IgD-negative memory B cell (primary cell): ENCODE data around the gene DCPS. TPM values are rescaled to one million over a fixed set of nuclear protein-coding genes. Genes with fewer than 3 reads are reported as not detected.

Experiments used
- H3K27ac Mint-ChIP-seq, 3 donors: one replicate each; pipeline ENCODE4 v1.8.0; 2020 to 2022; ENCODE audit warnings: mild to moderate bottlenecking in 3 of 3, mixed read lengths in 3 of 3, moderate library complexity in 1 of 3
- H3K27me3 Mint-ChIP-seq: one replicate; pipeline ENCODE4 v1.8.0; 2021; ENCODE audit warnings: mixed read lengths
- H3K36me3 Mint-ChIP-seq: one replicate; pipeline ENCODE4 v1.8.0; 2020; ENCODE audit warnings: mild to moderate bottlenecking, mixed read lengths
- H3K4me1 Mint-ChIP-seq, 3 donors: one replicate each; pipeline ENCODE4 v1.8.0; 2020 to 2022; ENCODE audit warnings: mixed read lengths in 3 of 3, mild to moderate bottlenecking in 1 of 3
- H3K4me3 Mint-ChIP-seq, 4 donors: one replicate each; pipeline ENCODE4 v1.8.0; 2020 to 2022; ENCODE audit warnings: mild to moderate bottlenecking in 4 of 4, mixed read lengths in 4 of 4, moderate library complexity in 3 of 4
- H3K9me3 Mint-ChIP-seq, 3 donors: one replicate each; pipeline ENCODE4 v1.8.0; 2020 to 2021; ENCODE audit warnings: mixed read lengths in 3 of 3, mild to moderate bottlenecking in 1 of 3
- polyA plus RNA-seq: library from polyadenylated mRNA; unstranded; fragments of 300-500 nt; fragmentation: Illumina TruSeq; gene quantifications from one replicate; pipeline ENCODE4 v1.2.3, GENCODE V29; 2021

The DCPS gene
- polyA plus RNA-seq, 1 donor from 2014 or later: 76.9 TPM

- H3K4me3 Mint-ChIP-seq: no peak overlapping the region
- no peaks in the 10 kb centered on the region for H3K9me3 Mint-ChIP-seq
- no peaks in the 10 kb centered on the region for H3K4me1 Mint-ChIP-seq
- H3K27me3 Mint-ChIP-seq: no peaks in the 10 kb centered on the region
- H3K36me3 Mint-ChIP-seq: peaks cover 8% of the 10 kb centered on the region
- H3K27ac Mint-ChIP-seq: no peak overlapping the region
Observed at GRCh38 chr11:126328444-126328843, 24.6 kb downstream of the DCPS start.

- no peaks in the 10 kb centered on the region for H3K9me3 Mint-ChIP-seq
- peak overlapping the region in 1 of 4 donors; percentile 74 for H3K4me3 Mint-ChIP-seq
- H3K4me1 Mint-ChIP-seq: no peaks in the 10 kb centered on the region
- H3K27me3 Mint-ChIP-seq: no peaks in the 10 kb centered on the region
- H3K27ac Mint-ChIP-seq: no peak overlapping the region
- peaks cover 7% of the 10 kb centered on the region for H3K36me3 Mint-ChIP-seq
Observed at GRCh38 chr11:126328938-126329643, 25.2 kb downstream of the DCPS start.

GRCh38 chr11:126329644-126330211 lies 25.9 kb downstream of the DCPS start:
- Mint-ChIP-seq H3K4me1 (no peaks in the 10 kb centered on the region), H3K9me3 (no peaks in the 10 kb centered on the region), H3K27ac (no peak overlapping the region), H3K36me3 (peaks cover 7% of the 10 kb centered on the region), H3K4me3 (peak overlapping the region in 1 of 4 donors; percentile 74), H3K27me3 (no peaks in the 10 kb centered on the region)

GRCh38 chr11:126331286-126331685 lies 27.4 kb downstream of the DCPS start:
- Mint-ChIP-seq H3K9me3 (no peaks in the 10 kb centered on the region), H3K4me3 (no peak overlapping the region), H3K27me3 (no peaks in the 10 kb centered on the region), H3K4me1 (no peaks in the 10 kb centered on the region), H3K36me3 (peaks cover 5% of the 10 kb centered on the region), H3K27ac (peak overlapping the region in 1 of 3 donors; percentile 71)

- H3K4me3 Mint-ChIP-seq: peak overlapping the region in 1 of 4 donors; percentile 39
- H3K27me3 Mint-ChIP-seq: no peaks in the 10 kb centered on the region
- H3K36me3 Mint-ChIP-seq: peaks cover 3% of the 10 kb centered on the region
- no peaks in the 10 kb centered on the region for H3K9me3 Mint-ChIP-seq
- H3K27ac Mint-ChIP-seq: peak overlapping the region in 1 of 3 donors; percentile 46
- H3K4me1 Mint-ChIP-seq: no peaks in the 10 kb centered on the region
Observed at GRCh38 chr11:126332221-126332711, 28.4 kb downstream of the DCPS start.

GRCh38 chr11:126333142-126333541 lies 29.3 kb downstream of the DCPS start:
- H3K27ac Mint-ChIP-seq: no peak overlapping the region
- H3K4me1 Mint-ChIP-seq: no peaks in the 10 kb centered on the region
- no peaks in the 10 kb centered on the region for H3K27me3 Mint-ChIP-seq
- H3K36me3 Mint-ChIP-seq: peaks cover 1% of the 10 kb centered on the region
- H3K9me3 Mint-ChIP-seq: no peaks in the 10 kb centered on the region
- no peak overlapping the region for H3K4me3 Mint-ChIP-seq

- no peaks in the 10 kb centered on the region for H3K4me1 Mint-ChIP-seq
- peaks cover 1% of the 10 kb centered on the region for H3K36me3 Mint-ChIP-seq
- H3K9me3 Mint-ChIP-seq: no peaks in the 10 kb centered on the region
- no peak overlapping the region for H3K4me3 Mint-ChIP-seq
- H3K27ac Mint-ChIP-seq: peak overlapping the region in 1 of 3 donors; percentile 61
- no peaks in the 10 kb centered on the region for H3K27me3 Mint-ChIP-seq
Observed at GRCh38 chr11:126334659-126335462, 31.0 kb downstream of the DCPS start.

GRCh38 chr11:126335463-126335760 lies 31.6 kb downstream of the DCPS start:
- Mint-ChIP-seq H3K9me3 (no peaks in the 10 kb centered on the region), H3K4me1 (no peaks in the 10 kb centered on the region), H3K36me3 (peaks cover 1% of the 10 kb centered on the region), H3K27ac (no peak overlapping the region), H3K4me3 (no peak overlapping the region), H3K27me3 (no peaks in the 10 kb centered on the region)

- Mint-ChIP-seq H3K9me3 (no peaks in the 10 kb centered on the region), H3K27ac (no peak overlapping the region), H3K4me1 (no peaks in the 10 kb centered on the region), H3K4me3 (no peak overlapping the region), H3K27me3 (no peaks in the 10 kb centered on the region), H3K36me3 (peaks cover 6% of the 10 kb centered on the region)
Observed at GRCh38 chr11:126336138-126336541, 32.3 kb downstream of the DCPS start.

- Mint-ChIP-seq H3K4me3 (no peak overlapping the region), H3K4me1 (no peaks in the 10 kb centered on the region), H3K27me3 (no peaks in the 10 kb centered on the region), H3K36me3 (peaks cover 8% of the 10 kb centered on the region), H3K9me3 (no peaks in the 10 kb centered on the region), H3K27ac (no peak overlapping the region)
Observed at GRCh38 chr11:126336671-126337101, 32.8 kb downstream of the DCPS start.

- Mint-ChIP-seq H3K4me1 (no peaks in the 10 kb centered on the region), H3K4me3 (no peak overlapping the region), H3K9me3 (no peaks in the 10 kb centered on the region), H3K27ac (no peak overlapping the region), H3K36me3 (peaks cover 8% of the 10 kb centered on the region), H3K27me3 (no peaks in the 10 kb centered on the region)
Observed at GRCh38 chr11:126337126-126337473, 33.2 kb downstream of the DCPS start.

GRCh38 chr11:126337474-126338241 lies 33.8 kb downstream of the DCPS start:
- Mint-ChIP-seq H3K27me3 (no peaks in the 10 kb centered on the region), H3K27ac (no peak overlapping the region), H3K9me3 (no peaks in the 10 kb centered on the region), H3K36me3 (peaks cover 8% of the 10 kb centered on the region), H3K4me1 (no peaks in the 10 kb centered on the region), H3K4me3 (no peak overlapping the region)

GRCh38 chr11:126338346-126339055 lies 34.6 kb downstream of the DCPS start:
- Mint-ChIP-seq H3K4me3 (no peak overlapping the region), H3K4me1 (no peaks in the 10 kb centered on the region), H3K27ac (no peak overlapping the region), H3K36me3 (peaks cover 7% of the 10 kb centered on the region), H3K27me3 (no peaks in the 10 kb centered on the region), H3K9me3 (no peaks in the 10 kb centered on the region)

- H3K27me3 Mint-ChIP-seq: no peaks in the 10 kb centered on the region
- H3K27ac Mint-ChIP-seq: no peak overlapping the region
- H3K4me1 Mint-ChIP-seq: no peaks in the 10 kb centered on the region
- H3K36me3 Mint-ChIP-seq: peaks cover 7% of the 10 kb centered on the region
- H3K4me3 Mint-ChIP-seq: no peak overlapping the region
- H3K9me3 Mint-ChIP-seq: no peaks in the 10 kb centered on the region
Observed at GRCh38 chr11:126339073-126339862, 35.4 kb downstream of the DCPS start.
